ENCODE measurements around the gene ABCA2.

GRCh38 chr9:137052998-137053943 lies 25.2 kb upstream of the ABCA2 start:
- TF ChIP-seq CTCF (IDR thresholded peaks at IDR 0.05 in 2 of 3, conservative IDR thresholded peaks at IDR 0.05 in 1 of 3; ENCODE audit: borderline replicate concordance in 1 of 3, insufficient read depth in 1 of 3, low read depth in 2 of 3, low read length in 2 of 3), result no peak
- no peak for TF ChIP-seq TCF7L2 (IDR thresholded peaks at IDR 0.05; ENCODE audit: borderline replicate concordance, extremely low read depth, insufficient read depth, insufficient read length)
- no peak for TF ChIP-seq POLR2A (IDR thresholded peaks at IDR 0.05; ENCODE audit: borderline replicate concordance, extremely low read depth, insufficient read depth, insufficient read length)
- no peak for TF ChIP-seq CEBPB (IDR thresholded peaks at IDR 0.05; ENCODE audit: low read depth)
- TF ChIP-seq, protein P1, sequence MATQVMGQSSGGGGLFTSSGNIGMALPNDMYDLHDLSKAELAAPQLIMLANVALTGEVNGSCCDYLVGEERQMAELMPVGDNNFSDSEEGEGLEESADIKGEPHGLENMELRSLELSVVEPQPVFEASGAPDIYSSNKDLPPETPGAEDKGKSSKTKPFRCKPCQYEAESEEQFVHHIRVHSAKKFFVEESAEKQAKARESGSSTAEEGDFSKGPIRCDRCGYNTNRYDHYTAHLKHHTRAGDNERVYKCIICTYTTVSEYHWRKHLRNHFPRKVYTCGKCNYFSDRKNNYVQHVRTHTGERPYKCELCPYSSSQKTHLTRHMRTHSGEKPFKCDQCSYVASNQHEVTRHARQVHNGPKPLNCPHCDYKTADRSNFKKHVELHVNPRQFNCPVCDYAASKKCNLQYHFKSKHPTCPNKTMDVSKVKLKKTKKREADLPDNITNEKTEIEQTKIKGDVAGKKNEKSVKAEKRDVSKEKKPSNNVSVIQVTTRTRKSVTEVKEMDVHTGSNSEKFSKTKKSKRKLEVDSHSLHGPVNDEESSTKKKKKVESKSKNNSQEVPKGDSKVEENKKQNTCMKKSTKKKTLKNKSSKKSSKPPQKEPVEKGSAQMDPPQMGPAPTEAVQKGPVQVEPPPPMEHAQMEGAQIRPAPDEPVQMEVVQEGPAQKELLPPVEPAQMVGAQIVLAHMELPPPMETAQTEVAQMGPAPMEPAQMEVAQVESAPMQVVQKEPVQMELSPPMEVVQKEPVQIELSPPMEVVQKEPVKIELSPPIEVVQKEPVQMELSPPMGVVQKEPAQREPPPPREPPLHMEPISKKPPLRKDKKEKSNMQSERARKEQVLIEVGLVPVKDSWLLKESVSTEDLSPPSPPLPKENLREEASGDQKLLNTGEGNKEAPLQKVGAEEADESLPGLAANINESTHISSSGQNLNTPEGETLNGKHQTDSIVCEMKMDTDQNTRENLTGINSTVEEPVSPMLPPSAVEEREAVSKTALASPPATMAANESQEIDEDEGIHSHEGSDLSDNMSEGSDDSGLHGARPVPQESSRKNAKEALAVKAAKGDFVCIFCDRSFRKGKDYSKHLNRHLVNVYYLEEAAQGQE (IDR thresholded peaks at IDR 0.05; ENCODE audit: low read depth), result no peak
- TF ChIP-seq, protein P2, sequence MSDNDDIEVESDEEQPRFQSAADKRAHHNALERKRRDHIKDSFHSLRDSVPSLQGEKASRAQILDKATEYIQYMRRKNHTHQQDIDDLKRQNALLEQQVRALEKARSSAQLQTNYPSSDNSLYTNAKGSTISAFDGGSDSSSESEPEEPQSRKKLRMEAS (IDR thresholded peaks at IDR 0.05), result no peak
- TF ChIP-seq SIN3A (IDR thresholded peaks at IDR 0.05; ENCODE audit: low read depth), result no peak
- TF ChIP-seq ZNF274 (IDR thresholded peaks at IDR 0.05; ENCODE audit: low read depth, low read length), result no peak
- TF ChIP-seq EZH2 (IDR thresholded peaks at IDR 0.05), result no peak
- TF ChIP-seq RAD21 (IDR thresholded peaks at IDR 0.05; ENCODE audit: low read depth), result no peak
- TF ChIP-seq EZH2phosphoT487 (IDR thresholded peaks at IDR 0.05; ENCODE audit: borderline replicate concordance), result no peak
- TF ChIP-seq YY1 (IDR thresholded peaks at IDR 0.05; ENCODE audit: extremely low read depth, insufficient replicate concordance, low read depth, low read length), result no peak
- TF ChIP-seq POLR2AphosphoS5 (IDR thresholded peaks at IDR 0.05; ENCODE audit: low read depth, low read length), result no peak

Data from HCT116 (cell line).